ENCODE measurements around the gene EPHB2.
"Not testable (repeated sequence)": the region's sequence is repeated elsewhere in the genome, so short reads cannot be mapped to it uniquely, and the experiment has no call there.

EPHB2 gene

DNA sequence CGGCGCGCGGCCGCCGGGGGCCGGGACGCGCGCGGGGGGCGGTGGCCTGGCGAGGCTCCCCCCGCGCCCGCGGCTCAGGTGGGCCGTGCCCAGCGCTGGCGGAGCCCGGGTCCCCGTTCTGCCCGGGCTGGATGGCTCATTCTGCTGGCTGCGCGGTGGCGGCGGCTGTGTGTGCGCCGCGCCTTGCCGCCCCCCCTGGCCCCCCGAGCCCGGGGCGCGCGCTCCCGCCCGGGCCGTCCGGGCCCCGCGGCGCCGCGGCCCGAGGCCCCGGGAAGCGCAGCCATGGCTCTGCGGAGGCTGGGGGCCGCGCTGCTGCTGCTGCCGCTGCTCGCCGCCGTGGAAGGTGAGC is at the start of gene EPHB2:
Gene EPHB2 (plus strand): TSS at position 139 of the 349 bp plus-strand sequence. CDS start 144 bp downstream, at position 283.
- no peak for DNase-seq

DNA sequence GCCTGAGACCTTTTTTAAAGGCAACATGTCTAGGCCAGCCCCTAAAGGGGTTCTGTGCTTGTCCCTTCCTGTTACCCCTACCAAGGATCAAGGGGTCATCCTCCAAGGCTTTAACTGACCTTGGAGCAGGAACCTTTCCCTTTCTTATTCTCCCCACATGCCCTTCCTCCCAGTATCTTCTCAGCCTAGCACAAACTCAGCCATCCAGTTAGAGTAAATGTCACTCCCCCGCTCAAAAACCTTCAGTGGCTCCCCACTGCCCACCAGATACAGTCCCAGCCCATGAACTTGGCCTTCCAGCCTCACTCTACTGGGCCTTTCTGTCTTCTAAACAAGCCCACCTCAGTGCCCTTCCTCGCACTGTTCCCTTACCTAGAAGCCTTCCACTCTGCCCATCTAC is 48.8 kb upstream of the EPHB2 start:
- DNase-seq: no peak

DNA sequence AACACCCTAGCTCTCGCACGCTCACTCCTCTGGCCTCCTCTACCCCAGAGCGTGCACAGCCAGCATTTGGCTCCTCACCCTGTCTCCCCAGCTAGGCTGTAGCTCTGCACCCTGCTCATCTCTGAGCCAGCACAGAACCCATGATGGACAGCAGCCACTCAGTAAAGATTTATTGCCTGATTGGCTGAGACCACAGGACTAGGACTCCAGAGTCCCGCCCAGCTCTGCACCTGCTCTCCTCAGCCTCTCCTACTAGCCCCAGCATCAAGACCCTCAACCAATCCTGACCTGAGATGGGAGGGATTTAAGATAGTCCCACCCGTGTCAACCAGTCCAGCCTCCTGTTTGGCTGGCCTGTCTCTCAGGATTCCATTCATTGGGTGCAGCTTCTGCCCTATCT is 48.3 kb upstream of the EPHB2 start:
- no peak for DNase-seq

DNA sequence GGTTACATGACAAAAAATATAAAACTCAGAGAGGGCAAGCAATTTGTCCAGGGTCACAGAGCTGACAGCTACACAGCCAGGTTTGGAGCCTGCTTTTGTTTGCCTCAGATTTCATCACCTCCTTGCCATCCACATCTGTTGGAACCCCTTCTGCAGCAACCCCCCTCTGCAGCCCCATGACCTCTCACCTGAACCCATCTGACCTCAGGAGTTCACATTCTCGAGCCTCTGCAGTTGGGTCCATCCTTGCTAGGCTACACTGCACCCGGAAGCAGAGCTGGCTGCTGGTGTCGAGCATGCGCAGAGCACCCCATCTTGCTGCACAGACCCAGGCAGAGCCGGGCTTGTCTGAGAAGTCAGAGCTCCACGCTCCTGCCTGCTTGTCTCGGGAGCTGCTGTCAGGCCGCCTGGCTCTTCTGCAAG is 47.6 kb upstream of the EPHB2 start:
- no peak for DNase-seq

DNA sequence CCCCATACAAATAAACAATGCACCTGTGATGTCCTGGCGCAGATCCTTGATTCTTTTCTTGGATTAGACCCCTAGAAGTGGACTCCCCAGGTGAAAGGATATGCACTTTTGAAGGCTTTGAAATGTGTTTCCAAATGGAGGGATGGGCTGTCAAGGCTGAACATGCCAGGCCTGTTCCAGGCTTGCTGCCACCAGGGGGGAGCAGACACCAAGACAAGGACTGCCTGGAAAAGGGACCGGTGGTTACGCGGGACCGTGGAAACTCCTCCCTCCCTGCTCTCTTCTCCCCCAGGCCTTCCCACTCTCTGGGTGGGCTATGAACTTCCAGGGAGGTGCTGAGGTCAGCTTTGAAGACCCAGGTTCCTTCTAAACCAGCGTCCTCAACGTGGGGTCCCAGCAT is 44.9 kb upstream of the EPHB2 start:
- no peak for DNase-seq

DNA sequence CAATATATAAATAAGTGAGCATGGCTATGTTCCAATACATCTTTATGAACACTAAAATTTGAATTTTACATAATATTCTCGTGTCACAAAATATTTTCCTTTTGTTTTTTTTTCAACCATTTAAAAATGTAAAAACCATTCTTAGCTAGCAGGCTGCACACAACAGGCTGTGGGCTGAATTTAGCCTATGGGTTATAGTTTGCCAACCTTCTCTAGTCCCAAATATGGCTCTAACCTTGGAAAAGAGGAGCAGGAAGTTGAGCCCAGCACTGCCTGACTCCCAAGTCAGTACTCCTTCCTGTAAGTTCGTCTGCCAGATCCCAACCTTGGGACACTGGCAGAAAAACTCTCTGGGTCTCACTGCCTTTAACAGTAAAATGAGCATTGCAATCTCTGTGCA is 44.2 kb upstream of the EPHB2 start:
- DNase-seq: no peak

DNA sequence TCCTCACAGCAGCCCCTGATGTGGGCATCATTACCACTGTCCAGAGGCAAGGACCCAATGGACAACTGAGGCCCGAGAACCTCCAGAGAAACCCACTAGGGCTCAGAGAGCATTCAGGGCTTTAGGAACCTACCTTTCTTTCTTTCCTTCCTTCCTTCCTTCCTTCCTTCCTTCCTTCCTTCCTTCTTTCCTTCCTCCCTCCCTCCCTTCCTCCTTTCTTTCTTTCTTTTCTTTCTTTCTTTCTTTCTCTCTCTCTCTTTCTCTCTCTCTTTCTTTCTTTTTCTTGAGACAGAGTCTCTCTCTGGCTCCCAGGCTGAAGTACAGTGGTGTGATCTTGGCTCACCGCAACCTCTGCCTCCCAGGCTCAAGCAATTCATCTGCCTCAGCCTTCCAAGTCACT is 41.8 kb upstream of the EPHB2 start:
- not testable (repeated sequence) for DNase-seq

DNA sequence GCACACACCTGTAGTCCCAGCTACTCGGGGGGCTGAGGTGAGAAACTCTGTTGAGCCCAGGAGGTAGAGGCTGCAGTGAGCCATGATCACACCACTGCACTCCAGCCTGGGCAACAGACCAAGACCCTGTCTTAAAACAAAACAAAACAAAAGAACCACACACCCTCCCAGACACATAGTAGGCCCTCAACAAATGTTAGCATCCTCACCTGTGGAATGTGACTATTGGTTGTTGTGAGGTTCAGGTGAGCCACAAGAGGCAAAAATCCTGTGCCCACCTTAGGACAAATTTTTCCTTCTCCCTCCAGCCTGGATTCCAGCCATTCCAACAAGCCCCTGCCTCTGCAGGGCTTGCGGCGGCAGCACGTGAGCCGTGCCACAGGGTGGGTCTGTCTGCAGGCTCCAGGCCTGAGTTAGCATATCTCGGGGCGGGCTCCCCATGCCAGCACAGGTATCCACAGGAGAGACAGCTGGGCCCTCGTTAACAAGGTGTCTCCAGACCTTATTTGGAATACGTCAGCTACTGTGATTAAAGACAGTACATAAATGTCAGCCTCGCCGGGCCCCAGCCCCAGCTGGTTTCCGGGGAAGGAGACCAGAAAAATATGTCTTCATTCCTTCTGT is 40.2 kb upstream of the EPHB2 start:
- no peak for DNase-seq

DNA sequence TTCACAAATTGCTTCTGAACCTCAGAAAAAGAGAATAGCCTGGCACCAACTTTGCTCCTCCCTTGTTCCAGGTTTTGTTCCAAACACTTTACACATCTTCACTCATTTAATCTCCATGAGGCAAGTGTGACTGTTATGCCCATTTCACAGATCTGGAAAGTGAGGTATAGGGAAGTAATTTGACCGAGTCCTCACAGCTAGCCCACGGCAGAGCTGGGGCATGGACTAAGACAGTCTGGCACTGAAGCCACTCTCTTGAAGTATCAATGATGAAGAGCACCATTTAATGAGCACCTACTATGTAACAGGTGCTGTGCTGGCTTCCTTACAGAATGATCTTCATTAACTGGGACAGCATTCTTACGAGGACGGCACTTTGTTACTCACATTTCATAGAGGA is 38.6 kb upstream of the EPHB2 start:
- DNase-seq: no peak

DNA sequence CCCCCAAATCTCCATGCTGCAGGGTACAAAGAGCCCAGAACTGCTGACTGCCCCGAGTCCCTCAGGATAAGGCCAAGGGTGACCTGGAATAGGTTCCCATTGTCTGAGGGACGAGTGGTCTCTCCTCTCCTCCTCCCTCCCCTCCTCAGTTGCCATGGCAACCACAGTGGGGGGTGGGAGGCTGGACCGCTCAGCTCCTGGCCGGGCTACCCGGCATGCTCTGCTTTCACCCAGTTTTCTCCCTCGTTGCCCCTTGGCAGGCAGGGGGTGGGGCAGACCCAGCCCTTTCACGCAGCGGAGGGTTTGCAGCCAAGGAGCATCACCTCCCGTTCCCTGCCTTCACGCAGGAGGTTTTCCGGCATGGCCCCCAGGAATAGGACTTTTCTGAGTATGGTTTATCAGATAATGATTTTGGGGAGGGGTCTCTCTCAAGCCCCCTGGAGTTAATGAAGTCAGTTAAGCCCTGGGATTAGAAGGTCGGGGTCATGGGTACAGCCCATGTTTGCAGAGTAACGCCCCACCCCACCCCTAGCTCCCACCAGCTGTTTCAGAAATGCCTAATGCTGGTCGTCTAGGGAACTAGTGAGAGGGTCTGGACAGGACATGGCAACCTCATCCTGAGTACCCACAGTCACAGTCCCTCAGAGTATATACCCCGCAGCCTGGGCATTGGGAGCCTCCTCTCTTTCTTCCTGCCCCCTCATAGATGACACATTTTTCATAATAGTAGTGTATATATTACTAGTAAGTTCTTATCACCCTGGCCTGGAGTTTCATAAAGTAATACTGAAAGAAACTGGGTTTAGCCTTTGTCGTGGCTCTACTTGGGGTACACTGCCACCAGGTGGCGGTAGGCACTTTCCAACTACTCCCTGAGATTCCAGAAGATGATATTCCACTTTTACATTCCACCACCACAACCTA is 36.9 kb upstream of the EPHB2 start:
- DNase-seq: no peak

DNA sequence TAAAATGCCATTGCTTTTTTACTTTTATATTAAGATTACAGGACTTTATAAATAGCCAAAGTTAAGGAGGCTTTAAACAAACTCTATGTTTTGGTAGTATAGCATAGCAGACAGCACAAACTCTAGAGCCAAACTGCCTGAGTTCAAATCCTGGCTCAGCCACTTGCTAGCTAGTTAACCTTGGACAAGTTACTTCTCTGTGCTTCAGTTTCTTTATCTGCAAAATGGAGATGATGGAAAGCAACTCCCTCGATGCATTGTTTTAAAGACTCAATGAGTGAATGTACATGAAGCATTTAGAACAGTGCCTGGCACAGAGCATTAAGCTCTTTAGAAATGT is 36.3 kb upstream of the EPHB2 start:
- DNase-seq: no peak

DNA sequence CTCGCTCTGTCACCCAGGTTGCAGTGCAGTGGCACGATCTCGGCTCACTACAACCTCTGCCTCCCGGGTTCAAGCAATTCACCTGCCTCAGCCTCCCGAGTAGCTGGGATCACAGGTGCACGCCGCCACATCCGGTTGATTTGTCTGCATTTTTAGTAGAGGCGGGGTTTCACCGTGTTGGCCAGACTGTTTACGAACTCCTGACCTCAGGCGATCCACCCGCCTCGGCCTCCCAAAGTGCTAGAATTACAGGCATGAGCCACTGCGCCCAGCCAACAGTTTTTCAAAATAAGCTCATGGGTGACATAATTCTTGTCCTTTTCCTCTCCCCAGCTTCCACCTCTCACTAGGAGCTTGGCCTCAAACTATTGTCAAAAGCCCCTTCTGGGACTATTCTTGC is 34.5 kb upstream of the EPHB2 start:
- DNase-seq: not testable (repeated sequence)

DNA sequence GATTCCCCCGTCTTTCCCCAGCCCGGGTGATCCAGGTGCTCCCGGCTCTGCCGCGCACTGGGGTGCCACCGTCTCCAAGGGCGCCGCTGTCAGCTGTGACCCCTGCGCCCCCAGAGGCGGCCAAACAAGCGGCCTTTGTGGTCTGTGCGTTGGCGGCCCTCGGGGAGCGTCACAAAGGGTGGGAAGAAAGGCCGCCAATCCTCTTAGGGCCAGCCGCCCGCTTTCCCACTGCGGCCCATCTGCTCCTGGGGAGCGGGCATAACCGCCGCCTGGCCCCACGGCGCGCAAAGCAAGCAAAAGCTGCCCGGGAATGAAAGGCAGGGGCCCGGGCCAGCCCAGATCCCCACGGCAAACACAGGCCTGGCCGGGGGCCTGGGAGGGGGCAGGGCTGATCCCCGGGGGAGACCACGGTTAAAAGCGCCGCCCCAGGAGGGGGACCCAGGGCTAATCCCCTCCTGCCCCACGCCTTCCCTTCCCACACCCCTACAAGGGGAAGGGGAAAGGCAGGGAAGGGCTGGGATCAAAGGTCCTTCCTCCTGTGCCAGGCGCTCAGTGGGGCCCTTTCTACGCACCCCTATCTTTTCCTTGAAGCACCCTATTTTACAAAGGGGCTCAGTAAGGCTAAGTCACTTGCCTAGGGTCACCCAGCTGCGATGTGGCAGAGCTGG is 33.6 kb upstream of the EPHB2 start:
- DNase-seq: no peak

DNA sequence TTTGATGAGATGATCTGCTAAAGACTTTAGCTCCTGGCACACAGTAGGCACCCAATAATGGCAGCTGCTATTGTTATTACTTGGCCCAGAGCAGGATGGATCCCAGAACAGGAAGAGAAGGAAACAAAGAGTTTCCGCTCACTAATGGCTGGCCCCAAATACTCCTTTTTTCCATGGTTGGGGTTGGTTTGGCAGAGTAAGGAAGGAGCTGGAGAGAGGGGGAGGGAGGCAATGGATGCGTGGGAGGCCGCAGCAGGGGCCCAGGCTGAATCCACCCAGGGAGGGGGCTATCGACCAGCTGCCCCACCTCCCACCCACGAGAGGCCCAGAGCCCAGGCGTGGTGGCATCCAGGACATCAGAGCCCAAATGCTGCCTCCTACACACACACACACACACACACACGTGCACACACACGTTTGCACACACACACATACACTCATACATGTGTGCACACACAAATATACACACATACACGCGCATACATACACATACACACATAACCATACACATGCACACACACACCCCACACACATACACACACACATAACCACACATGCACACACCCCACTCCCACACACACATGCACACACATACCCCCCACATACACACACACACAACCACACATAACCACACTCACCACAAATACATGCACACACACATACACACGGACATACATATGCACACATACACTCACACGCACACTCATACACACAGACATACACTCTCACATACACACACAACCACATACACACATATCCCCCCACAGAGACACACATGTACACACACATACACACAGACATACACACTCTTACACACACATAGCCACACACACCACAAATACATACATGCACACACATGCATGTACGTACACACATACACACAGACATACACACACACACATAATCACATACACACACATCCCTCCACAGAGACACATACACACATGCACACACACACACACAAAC is 32.4 kb upstream of the EPHB2 start:
- no peak for DNase-seq

DNA sequence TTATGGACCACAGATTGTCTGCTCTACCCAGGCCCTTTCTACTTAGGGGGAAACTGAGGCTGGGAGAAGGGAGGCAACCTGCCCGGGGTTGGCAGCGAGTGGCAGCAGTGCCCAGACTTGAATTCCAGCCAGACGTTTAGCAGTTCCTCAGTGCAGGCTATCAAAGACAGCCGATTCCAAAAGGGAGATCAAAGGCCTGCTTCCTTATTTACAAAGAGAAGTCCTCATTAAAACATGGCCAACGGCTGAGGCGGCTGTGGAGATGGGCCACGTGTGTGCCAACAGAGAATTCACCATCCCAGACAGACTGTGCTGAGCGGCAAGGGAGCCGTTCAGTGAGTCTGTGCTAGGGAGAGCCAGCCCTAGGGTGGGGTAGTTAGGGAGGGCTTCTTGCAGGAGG is 29.9 kb upstream of the EPHB2 start:
- DNase-seq: no peak

DNA sequence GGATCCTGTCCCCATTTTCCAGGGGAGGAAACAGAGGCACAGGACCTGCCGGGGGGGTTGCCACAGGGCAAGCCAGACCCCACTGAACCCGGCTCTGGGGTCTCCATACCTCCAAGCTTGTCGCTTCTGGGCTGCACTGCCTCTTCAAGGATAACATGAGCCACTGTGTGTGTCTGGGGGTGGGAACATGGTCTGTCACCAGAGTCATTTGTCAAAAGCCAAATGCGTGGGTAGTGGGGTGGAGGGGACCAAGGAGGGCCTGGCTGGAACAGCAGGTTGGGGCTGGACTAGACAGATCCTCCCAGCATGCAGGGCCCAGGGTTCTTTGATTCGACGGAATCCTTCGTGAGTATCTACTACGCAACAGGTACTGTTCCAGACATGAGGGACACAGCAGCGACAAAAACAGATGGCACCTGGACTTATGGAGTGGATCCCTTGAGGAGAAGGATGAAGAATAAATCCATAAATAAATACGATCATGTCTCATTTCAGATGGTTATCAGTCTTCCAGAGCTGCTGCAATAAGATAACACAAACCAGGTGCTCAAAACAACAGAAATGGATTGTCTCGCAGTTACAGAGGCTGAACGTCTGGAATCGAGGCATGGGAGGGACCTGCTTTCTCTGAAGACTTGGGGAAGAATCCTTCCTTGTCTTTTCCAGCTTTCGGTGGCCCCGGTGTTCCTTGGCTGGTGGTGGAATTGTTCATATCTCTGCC is 28.9 kb upstream of the EPHB2 start:
- DNase-seq: no peak

DNA sequence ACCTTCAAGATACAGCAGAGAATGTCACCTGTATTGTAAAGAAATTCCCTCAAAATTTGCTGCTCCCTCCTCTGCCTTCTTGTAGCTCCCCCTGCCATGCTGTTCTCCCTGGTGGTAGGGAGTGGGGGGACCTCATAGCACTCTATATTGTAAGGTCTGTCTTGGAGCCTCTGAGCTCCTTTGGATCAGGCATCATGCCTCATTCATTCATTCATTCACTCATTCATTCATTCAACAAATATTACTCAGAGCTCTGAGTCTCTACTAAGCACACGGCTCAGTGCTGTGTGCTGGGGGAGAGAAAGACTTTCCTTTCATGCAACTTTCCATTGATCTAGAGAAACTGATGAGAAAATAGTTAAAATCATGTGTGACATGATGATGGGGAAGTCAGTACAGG is 27.1 kb upstream of the EPHB2 start:
- DNase-seq: no peak

DNA sequence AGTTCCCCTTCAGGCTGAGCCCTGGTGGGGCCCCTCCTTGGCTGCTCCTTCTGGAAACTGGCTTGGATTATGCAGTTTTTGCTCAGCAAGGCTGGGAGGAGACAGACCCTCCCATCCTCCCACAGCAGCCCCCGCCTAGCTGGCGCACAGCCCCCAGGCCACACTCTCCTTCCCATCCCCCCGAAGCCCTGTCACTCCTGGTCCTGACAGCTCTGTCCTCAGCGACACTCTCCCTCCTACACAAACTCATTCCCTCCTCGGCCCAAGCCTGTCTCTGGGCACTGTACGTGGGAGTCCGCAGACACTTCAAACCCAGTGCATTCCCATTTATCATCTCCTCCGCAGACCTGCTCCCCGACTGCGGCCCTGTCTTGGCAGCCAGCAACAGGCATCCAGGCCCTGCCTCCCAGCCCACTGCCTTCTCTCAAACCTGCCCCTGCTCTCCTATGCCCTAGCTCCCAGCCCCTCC is 25.0 kb upstream of the EPHB2 start:
- DNase-seq: no peak

DNA sequence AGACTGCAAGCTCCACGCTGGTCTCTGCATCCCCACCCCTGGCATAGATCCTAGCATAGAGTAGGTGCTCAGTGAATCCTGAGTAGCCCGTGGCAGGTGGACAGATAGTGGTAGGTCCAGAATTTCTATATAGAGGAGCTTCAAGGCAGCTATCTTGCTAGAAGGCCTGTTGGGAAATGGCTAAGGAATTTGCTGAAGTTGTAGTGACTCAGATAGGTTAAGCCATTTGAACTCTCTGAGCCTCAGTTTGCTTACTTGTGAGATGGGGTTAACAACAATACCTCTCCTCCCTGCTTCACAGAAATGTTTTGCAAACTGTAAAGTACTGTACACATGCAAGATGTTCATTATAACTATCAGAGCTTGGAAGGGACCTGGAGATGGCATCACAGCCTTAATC is 23.4 kb upstream of the EPHB2 start:
- DNase-seq: no peak

DNA sequence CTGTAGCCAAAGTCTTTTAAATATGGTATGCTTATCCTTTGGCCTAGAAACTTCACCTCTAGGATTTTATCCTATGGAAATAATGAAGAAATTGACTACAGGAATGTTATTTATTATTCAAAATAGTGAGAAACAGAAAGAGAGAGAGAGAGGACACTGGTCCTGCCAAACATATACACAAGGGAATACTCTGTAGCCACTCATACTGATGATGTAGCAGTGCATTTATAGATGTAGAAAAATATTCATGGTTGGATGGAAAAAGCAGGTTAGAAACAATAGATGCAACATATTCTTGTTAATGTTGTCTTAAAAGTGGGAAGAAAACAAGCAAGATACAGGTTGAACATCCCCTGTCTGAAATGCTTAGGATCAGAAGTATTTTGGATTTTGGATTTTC is 22.2 kb upstream of the EPHB2 start:
- DNase-seq: no peak

DNA sequence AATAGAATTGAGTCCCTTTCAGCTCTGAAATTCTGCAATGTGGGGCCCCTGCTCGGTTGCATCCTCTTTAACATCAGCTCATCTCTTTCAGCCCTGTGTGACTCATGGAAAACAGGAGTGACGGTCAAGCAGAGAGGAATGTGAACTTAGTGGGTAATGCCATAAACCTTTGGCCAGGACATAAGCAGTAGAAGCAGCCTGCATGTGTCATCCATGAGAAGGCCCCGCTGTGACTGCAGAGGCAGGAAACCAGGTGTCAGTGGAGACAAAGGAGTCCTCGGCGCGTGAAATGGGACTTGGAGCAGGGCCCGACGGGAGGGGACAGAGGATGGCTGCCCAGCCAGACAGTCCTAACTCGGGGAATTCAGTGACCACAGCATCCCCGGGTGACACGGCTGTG is 21.1 kb upstream of the EPHB2 start:
- DNase-seq: no peak
